Astrocyte of the cerebellum (primary cell): Measurements from ENCODE around the gene ZNF554.

ENCODE experiments used
- DNase-seq: peaks from one replicate; pipeline ENCODE4 v3.0.0-alpha.2; 2011; ENCODE audit warnings: low read depth
- H3K4me3 ChIP-seq: 2 replicates; pipeline ENCODE4 v1.5.1; 2011; ENCODE audit warnings: mild to moderate bottlenecking, low read depth, low read length, moderate library complexity
- in situ Hi-C: cut with HindIII; loops from 2 replicates; pipeline ENCODE4 v1.10.0; 2017; ENCODE audit warnings: low sequenced_read_pairs
- TF ChIP-seq, protein P1 (sequence below): IDR thresholded peaks from 2 replicates; pipeline ENCODE4 v1.5.1; 2012; ENCODE audit warnings: low read length, low read depth, moderate library complexity, mild to moderate bottlenecking; ENCODE audit errors: missing control alignments

ZNF554 gene

DNA sequence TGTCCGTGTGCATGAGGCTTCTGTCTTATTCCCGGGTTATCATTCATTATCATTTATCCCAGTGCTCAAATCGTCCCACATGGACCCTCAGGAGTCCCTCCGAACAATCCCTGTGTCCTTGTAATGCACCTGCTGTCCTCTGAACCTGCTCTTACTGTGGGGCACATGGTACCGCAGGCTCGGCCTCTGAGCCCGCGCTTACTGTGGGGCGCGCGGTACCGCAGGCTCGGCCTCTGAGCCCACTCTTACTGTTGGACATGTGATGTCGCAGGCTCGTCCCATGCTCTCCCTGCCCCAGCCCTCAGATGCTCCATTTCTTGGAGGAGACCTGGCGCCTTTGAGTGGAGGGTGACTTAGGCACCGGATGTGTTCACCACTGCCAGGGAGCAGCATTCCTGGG lies 16.8 kb upstream of the ZNF554 start:
- DNase-seq, result no peak
- in situ Hi-C loops, result no loop called here
- TF ChIP-seq, protein P1, sequence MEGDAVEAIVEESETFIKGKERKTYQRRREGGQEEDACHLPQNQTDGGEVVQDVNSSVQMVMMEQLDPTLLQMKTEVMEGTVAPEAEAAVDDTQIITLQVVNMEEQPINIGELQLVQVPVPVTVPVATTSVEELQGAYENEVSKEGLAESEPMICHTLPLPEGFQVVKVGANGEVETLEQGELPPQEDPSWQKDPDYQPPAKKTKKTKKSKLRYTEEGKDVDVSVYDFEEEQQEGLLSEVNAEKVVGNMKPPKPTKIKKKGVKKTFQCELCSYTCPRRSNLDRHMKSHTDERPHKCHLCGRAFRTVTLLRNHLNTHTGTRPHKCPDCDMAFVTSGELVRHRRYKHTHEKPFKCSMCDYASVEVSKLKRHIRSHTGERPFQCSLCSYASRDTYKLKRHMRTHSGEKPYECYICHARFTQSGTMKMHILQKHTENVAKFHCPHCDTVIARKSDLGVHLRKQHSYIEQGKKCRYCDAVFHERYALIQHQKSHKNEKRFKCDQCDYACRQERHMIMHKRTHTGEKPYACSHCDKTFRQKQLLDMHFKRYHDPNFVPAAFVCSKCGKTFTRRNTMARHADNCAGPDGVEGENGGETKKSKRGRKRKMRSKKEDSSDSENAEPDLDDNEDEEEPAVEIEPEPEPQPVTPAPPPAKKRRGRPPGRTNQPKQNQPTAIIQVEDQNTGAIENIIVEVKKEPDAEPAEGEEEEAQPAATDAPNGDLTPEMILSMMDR, result no peak
- H3K4me3 ChIP-seq, result no peak overlapping the region

DNA sequence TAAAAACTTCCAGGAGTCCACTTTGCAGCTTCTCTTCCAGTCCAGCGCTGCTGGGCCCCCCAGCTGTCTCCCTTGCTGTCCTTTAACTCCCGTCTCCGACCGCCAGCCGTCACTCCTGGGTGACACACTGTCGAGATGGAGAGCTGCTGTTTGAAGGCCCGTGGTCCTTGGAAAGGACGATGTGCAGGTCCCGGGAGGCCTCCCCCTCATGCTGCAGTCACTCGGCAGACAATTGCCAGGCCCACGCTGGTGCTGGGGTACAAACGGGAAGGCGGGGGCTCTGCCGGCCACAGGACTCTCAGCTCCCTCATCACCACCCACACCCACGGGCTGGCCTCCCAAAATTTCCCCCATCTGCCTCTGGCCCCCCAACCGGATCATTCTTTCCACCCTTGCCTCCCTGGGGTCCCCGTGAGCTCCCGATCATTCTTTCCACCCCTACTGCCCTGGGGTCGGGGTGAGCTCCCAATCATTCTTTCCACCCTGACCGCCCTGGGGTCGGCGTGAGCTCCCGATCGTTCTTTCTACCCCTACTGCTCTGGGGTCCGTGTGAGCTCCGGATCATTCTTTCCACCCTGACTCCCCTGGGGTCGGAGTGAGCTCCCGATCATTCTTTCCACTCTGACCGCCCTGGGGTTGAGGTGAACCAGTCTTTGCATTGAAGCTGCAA lies 16.0 kb upstream of the ZNF554 start:
- in situ Hi-C loops, result no loop called here
- DNase-seq, result no peak
- TF ChIP-seq, protein P1, result no peak
- no peak overlapping the region for H3K4me3 ChIP-seq

DNA sequence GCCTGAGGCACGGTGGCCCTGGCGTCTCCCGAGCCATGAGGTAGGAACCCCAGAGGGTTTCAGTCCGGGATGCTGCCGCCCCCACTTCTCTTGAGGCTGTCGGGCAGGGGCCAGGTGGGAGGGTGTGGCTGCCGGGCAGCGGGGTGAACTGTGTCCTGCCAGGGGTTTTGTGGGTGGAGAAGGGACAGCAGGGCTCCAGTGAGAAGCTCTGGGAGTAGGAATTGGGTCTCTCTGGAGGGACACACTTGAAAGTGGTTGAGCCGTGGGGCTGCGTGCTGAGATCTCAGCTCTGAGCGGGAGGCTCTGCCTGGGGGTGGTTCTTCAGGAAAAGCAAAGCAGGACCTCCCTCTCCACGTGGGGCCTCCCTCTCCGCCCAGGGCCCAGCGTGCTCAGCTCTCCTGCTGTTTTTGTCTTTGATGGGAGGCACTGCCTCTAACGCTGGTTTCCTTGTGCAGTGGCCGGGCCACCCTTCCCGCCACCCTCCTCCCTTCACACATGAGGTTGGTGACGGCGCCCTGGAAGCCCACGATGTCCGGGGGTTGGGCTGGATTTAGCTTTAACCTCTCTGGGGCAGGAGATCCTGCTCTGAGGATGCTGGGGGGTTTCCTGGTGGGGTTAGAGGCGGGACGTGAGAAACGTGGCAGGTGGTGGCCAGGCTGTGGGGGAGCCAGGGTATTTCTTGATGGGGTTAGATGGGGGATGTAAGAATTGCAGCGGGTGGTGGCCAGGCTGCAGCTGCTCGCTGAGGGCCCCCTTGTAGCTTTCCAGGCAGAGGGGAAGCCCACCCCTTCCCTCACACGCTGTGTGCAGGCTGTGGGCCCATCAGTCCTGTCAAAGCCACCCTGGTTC lies 15.3 kb upstream of the ZNF554 start:
- in situ Hi-C loops, result no loop called here
- H3K4me3 ChIP-seq, result no peak overlapping the region

DNA sequence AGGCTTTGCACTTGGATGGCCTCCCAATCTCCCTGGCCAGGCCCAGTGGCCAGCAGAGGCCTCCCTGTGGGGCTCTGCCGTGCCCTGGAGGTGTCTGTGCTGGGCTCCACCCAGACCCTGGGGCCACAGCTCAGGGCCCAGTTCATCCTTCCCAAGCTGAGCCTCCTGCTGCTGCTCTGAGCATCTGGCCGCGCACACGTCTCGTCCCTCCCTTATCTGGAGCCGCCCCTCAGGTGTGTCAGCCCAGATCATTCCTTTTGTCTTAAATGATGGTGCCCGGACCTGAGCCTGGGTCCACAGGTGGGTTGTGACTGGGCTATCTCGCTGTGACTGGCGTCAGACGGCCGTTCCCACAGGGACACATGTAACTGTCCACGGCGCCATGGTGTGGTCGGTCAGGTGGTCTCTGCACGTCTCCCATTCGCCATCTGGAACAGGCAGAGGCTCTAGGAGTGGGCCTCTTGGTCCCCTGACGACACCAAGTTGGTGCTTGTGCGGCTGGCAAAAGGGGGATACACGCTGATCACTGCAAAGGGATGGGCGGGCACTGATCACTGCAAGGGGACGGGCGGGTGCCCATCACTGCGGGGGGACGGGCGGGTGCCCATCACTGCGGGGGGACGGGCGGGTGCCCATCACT lies 14.3 kb upstream of the ZNF554 start:
- no peak overlapping the region for H3K4me3 ChIP-seq
- no peak for DNase-seq
- TF ChIP-seq, protein P1, result no peak
- in situ Hi-C loops, result no loop called here

More for the DNA sequence above, 15.3 kb upstream of the ZNF554 start:
- DNase-seq, result no peak
- TF ChIP-seq, protein P1, result no peak

DNA sequence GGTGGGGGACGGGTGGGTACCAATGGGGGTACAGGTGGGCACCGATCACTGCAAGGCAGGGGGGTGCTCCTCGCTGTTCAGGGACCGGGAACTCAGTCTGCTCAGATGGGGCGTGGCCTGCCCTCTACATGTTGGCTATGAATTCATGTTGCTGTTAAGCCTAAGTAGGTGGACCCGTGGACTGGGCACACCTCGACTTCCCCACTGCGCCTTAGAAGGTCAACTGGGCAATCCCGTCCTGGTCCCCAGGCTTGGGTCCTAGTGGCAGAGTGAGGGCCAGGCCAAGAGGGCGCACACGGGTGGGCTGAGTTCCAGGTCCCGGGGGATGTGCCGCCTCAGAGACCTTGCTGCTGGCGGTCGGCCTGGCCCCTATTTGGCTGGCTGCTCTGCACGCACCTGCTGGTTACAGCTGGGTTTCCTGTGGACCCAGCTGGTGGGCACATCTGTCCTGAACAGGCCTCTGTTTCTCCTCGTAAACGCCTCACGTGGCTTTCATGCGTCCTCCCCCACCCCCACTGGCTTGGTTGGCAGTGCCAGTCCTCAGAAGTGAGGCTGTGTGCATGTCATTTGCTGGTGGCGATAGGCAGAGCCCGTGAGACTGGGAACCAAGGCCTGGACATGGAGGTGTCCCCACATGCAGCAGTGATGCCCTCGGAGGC lies 13.5 kb upstream of the ZNF554 start:
- DNase-seq, result no peak
- H3K4me3 ChIP-seq, result no peak overlapping the region
- in situ Hi-C loops, result no loop called here
- TF ChIP-seq, protein P1, result no peak

DNA sequence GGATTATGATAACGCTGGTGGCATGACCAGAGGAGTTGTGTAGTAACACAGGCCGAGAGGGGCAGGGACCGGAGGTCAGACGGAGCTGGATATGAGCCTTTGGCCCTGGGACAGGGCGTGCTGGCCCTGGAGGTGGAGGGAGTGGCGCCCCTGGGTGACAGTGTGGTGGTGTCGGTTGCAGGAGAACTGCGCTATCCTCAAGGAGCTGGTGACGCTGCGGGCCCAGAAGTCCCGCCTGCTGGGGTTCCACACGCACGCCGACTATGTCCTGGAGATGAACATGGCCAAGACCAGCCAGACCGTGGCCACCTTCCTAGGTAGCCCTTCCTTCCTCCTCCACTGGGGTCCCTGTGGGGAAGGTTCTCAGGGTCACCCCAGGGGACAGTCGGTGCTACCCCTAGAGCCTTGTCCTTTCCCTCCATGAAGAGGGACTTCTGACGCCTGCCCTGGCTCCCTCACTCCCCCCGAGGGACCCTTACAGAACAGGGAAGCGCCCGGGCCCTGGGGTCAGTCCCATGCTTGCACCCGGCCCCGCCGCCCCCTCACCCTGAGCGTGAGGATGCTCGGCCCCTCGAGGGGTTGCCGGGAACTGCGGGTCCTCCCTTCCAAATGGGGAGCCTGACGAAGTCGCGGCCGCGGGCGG lies 12.8 kb upstream of the ZNF554 start:
- TF ChIP-seq, protein P1, result no peak
- no peak overlapping the region for H3K4me3 ChIP-seq
- in situ Hi-C loops, result no loop called here
- no peak for DNase-seq
